Fibroblast of lung (primary cell): ENCODE data around the gene RERE. TPM values are rescaled to one million over a fixed set of nuclear protein-coding genes. Genes with fewer than 3 reads are reported as not detected.
A peak's percentile ranks its signal among the peaks of the same experiment; 100 is the strongest.

ENCODE experiments used
- DNase-seq, 2 donors: peaks; one replicate each; pipeline versions ENCODE4 v3.0.0 to v3.0.0-alpha.2; 2010; ENCODE audit warnings: low read depth in 2 of 2
- H2AFZ ChIP-seq: 2 replicates; pipeline ENCODE4 v1.5.1; 2012; ENCODE audit warnings: low read length, control low read depth, inconsistent platforms
- H3K27ac ChIP-seq: 2 replicates; pipeline ENCODE4 v1.5.1; 2011; ENCODE audit warnings: low read length, control low read depth; ENCODE audit not compliant: insufficient read depth
- H3K27me3 ChIP-seq: 2 replicates; pipeline ENCODE4 v1.5.1; 2011; ENCODE audit warnings: mild to moderate bottlenecking, low read length; ENCODE audit not compliant: control insufficient read depth, insufficient read depth
- H3K36me3 ChIP-seq: 2 replicates; pipeline ENCODE4 v1.5.1; 2011; ENCODE audit warnings: low read length; ENCODE audit not compliant: control insufficient read depth, insufficient read depth
- H3K4me1 ChIP-seq: 2 replicates; pipeline ENCODE4 v1.5.1; 2011; ENCODE audit warnings: low read length; ENCODE audit not compliant: control insufficient read depth, insufficient read depth; ENCODE audit errors: extremely low read depth
- H3K4me2 ChIP-seq: 2 replicates; pipeline ENCODE4 v1.5.1; 2011; ENCODE audit warnings: low read length, control low read depth; ENCODE audit not compliant: insufficient read depth; ENCODE audit errors: extremely low read depth
- H3K4me3 ChIP-seq, 4 experiments: fragments of 200-600 bp in 1 of 4; sonication (generic) in 1 of 4; replicated peaks in 1 of 4; 2 replicates each; pipeline ENCODE4 v1.5.1; 2011 to 2016; ENCODE audit warnings: low read length in 4 of 4, low read depth in 3 of 4, mild to moderate bottlenecking in 3 of 4, control low read depth in 2 of 4, inconsistent platforms in 1 of 4, mixed read lengths in 1 of 4; ENCODE audit not compliant: insufficient read depth in 1 of 4; ENCODE audit errors: control extremely low read depth in 1 of 4
- H3K79me2 ChIP-seq: 2 replicates; pipeline ENCODE4 v1.5.1; 2012; ENCODE audit warnings: mild to moderate bottlenecking, low read length, inconsistent platforms; ENCODE audit not compliant: control insufficient read depth, insufficient read depth
- H3K9ac ChIP-seq: 2 replicates; pipeline ENCODE4 v1.5.1; 2011; ENCODE audit warnings: mild to moderate bottlenecking, low read length, control low read depth; ENCODE audit not compliant: insufficient read depth
- H3K9me3 ChIP-seq: 2 replicates; pipeline ENCODE4 v1.5.1; 2012; ENCODE audit warnings: low read depth, low read length; ENCODE audit not compliant: control insufficient read depth, insufficient read depth
- H4K20me1 ChIP-seq: 2 replicates; pipeline ENCODE4 v1.5.1; 2011; ENCODE audit warnings: low read length; ENCODE audit not compliant: control insufficient read depth, insufficient read depth; ENCODE audit errors: extremely low read depth
- CTCF ChIP-seq, 2 donors: IDR thresholded peaks in 1 of 2; conservative IDR thresholded peaks in 1 of 2; 1 replicate in 1 of 2; 2 replicates in 1 of 2; pipeline ENCODE4 v1.5.1; 2011 to 2012; ENCODE audit warnings: low read length in 2 of 2, control low read depth in 1 of 2, inconsistent platforms in 1 of 2, low read depth in 1 of 2, mild to moderate bottlenecking in 1 of 2
- EZH2 ChIP-seq: IDR thresholded peaks from 2 replicates; pipeline ENCODE4 v1.5.1; 2012; ENCODE audit warnings: low read length, control low read depth, mild to moderate bottlenecking; ENCODE audit errors: missing control alignments
- polyA plus RNA-seq, 2 donors: library from polyadenylated mRNA; depleted of rRNA in 1 of 2; stranded (reverse) in 1 of 2; unstranded in 1 of 2; fragments of >200 nt; gene quantifications; 2 replicates each; pipeline ENCODE4 v1.2.1, GENCODE V29; 2011 to 2012; ENCODE audit warnings: missing spikeins in 1 of 2
- total RNA-seq: library from RNA; depleted of rRNA; stranded (reverse); fragments of >200 nt; gene quantifications from 2 replicates; pipeline ENCODE4 v1.2.1, GENCODE V29; 2014

RERE gene
- total and polyA plus RNA-seq, 2 donors (not counting 1 experiment from before 2014, with no cell fraction given), result 3.7 to 51.0 TPM

- DNase-seq, result no peak
Measured at GRCh38 chr1:8478566-8478965, 338.9 kb downstream of the RERE start.

GRCh38 chr1:8477983-8478362 lies 339.5 kb downstream of the RERE start:
- H3K79me2 ChIP-seq, result no peaks in the 10 kb centered on the region
- no peak overlapping the region for H2AFZ ChIP-seq
- H3K27ac ChIP-seq, result peak overlapping the region; percentile 29
- no peaks in the 10 kb centered on the region for H3K36me3 ChIP-seq
- no peaks in the 10 kb centered on the region for H3K9me3 ChIP-seq
- peaks cover 5% of the 10 kb centered on the region for H3K4me1 ChIP-seq
- DNase-seq, result no peak
- H3K27me3 ChIP-seq, result no peaks in the 10 kb centered on the region
- H3K4me3 ChIP-seq, result no peak overlapping the region
- no peak for TF ChIP-seq EZH2
- TF ChIP-seq CTCF (conservative IDR thresholded peaks at IDR 0.05 in 1 of 2, IDR thresholded peaks at IDR 0.05 in 1 of 2; ENCODE audit: low read depth in 1 of 2, low read length in 2 of 2), result no peak
- H4K20me1 ChIP-seq, result no peaks in the 10 kb centered on the region
- peak overlapping the region; percentile 56 for H3K4me2 ChIP-seq
- no peak overlapping the region for H3K9ac ChIP-seq

More at GRCh38 chr1:8478566-8478965, 338.9 kb downstream of the RERE start:
- H2AFZ ChIP-seq, result no peak overlapping the region
- H3K4me2 ChIP-seq, result no peak overlapping the region
- no peak overlapping the region for H3K9ac ChIP-seq
- no peaks in the 10 kb centered on the region for H4K20me1 ChIP-seq
- no peak overlapping the region for H3K27ac ChIP-seq
- no peak for TF ChIP-seq EZH2
- no peak for TF ChIP-seq CTCF (conservative IDR thresholded peaks at IDR 0.05 in 1 of 2, IDR thresholded peaks at IDR 0.05 in 1 of 2; ENCODE audit: low read depth in 1 of 2, low read length in 2 of 2)
- no peaks in the 10 kb centered on the region for H3K79me2 ChIP-seq
- H3K9me3 ChIP-seq, result no peaks in the 10 kb centered on the region
- no peaks in the 10 kb centered on the region for H3K36me3 ChIP-seq
- peaks cover 5% of the 10 kb centered on the region for H3K4me1 ChIP-seq
- no peak overlapping the region for H3K4me3 ChIP-seq
- no peaks in the 10 kb centered on the region for H3K27me3 ChIP-seq

- DNase-seq, result peak in 1 of 2 donors; percentile 81
- no peaks in the 10 kb centered on the region for H3K36me3 ChIP-seq
- H3K4me1 ChIP-seq, result peaks cover 5% of the 10 kb centered on the region
- H3K9ac ChIP-seq, result no peak overlapping the region
- H3K27me3 ChIP-seq, result no peaks in the 10 kb centered on the region
- H3K9me3 ChIP-seq, result no peaks in the 10 kb centered on the region
- H3K4me2 ChIP-seq, result peak overlapping the region; percentile 56
- no peak for TF ChIP-seq EZH2
- no peak for TF ChIP-seq CTCF (conservative IDR thresholded peaks at IDR 0.05 in 1 of 2, IDR thresholded peaks at IDR 0.05 in 1 of 2; ENCODE audit: low read depth in 1 of 2, low read length in 2 of 2)
- H3K79me2 ChIP-seq, result no peaks in the 10 kb centered on the region
- no peak overlapping the region for H2AFZ ChIP-seq
- peak overlapping the region; percentile 29 for H3K27ac ChIP-seq
- no peaks in the 10 kb centered on the region for H4K20me1 ChIP-seq
- H3K4me3 ChIP-seq, result no peak overlapping the region
Measured at GRCh38 chr1:8477166-8477982, 340.1 kb downstream of the RERE start.
